ENCODE measurements around the gene ACBD4. TPM values are rescaled to one million over a fixed set of nuclear protein-coding genes. Genes with fewer than 3 reads are reported as not detected.

The ACBD4 gene
- total RNA-seq, 4 donors from 2014 or later = 5.1 to 23.4 (median 9.5) TPM

DNA sequence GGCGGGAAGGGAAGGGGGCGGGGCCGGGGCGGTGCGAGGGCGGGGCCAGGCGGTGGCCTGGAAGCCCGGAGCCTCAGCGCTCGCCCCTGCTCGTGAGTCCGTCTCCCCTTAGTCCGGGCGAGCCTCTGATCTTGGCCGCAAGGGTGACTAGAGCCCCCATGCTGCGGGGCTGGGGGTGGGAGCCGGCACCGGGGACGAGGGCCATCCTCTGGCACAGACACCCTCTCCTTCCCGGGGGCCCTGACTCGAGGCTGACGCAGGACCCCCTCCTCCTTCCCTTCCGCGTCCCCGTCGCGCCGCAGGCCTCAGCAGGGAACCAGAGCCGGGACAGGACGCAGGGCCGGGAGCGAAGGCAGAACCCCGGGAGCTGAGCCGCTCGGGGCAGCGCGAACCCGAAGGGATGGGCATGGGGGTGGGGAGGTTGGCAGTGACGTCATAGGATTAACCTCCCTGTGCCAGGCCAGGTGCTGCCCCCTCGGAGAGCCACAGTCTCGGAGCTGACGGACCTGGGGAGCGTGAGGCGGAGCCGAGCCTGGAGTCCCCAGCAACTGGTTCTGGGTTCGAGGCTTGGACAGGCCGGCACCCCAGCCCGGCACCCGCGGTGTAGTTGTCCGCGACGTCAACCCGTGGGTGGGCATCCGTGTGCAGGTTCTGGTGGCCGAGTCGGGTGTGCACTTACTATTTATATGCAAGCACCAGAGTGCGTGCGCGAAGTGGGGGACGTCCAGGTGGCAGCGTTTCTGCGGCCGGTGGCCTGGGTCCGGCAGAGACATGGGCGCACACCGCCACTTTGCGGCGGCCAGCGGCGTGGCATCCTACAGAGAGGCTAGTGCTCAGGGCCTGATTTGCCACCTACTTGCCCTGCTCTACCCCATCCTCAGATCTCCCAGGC lies 2.7 kb upstream of the ACBD4 start:
- TF ChIP-seq, protein P1, sequence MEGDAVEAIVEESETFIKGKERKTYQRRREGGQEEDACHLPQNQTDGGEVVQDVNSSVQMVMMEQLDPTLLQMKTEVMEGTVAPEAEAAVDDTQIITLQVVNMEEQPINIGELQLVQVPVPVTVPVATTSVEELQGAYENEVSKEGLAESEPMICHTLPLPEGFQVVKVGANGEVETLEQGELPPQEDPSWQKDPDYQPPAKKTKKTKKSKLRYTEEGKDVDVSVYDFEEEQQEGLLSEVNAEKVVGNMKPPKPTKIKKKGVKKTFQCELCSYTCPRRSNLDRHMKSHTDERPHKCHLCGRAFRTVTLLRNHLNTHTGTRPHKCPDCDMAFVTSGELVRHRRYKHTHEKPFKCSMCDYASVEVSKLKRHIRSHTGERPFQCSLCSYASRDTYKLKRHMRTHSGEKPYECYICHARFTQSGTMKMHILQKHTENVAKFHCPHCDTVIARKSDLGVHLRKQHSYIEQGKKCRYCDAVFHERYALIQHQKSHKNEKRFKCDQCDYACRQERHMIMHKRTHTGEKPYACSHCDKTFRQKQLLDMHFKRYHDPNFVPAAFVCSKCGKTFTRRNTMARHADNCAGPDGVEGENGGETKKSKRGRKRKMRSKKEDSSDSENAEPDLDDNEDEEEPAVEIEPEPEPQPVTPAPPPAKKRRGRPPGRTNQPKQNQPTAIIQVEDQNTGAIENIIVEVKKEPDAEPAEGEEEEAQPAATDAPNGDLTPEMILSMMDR (IDR thresholded peaks at IDR 0.05; ENCODE audit: low read depth) = no peak

DNA sequence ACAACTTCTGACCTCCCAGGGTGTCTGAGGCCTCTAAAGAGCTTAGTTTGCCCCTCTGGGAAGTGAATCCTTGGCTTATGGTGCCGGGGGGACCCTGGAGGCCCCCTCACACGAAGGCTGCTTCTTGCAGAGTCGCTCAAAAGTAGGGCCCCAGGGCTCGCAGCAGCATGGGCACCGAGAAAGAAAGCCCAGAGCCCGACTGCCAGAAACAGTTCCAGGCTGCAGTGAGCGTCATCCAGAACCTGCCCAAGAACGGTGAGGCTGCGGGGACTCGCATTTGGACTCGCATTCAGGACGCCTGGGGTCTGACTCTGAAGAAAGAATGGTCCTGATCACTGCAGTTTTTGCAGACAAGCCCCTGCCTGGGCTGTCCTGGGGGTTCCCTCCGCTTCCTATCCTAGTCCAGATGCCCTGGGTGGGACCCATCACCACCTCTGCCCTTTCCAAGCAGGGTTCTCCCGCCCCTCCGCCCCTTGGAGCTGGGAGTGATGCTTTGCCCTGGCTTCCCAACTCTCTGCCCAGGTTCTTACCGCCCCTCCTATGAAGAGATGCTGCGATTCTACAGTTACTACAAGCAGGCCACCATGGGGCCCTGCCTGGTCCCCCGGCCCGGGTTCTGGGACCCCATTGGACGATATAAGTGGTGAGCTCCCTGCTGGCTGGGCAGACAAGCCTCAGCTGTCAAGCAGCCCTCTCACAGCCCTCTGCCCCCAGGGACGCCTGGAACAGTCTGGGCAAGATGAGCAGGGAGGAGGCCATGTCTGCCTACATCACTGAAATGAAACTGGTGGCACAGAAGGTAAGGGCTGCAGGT lies 698 bp downstream of the ACBD4 start:
- TF ChIP-seq, protein P1 (IDR thresholded peaks at IDR 0.05; ENCODE audit: low read depth) = no peak

DNA sequence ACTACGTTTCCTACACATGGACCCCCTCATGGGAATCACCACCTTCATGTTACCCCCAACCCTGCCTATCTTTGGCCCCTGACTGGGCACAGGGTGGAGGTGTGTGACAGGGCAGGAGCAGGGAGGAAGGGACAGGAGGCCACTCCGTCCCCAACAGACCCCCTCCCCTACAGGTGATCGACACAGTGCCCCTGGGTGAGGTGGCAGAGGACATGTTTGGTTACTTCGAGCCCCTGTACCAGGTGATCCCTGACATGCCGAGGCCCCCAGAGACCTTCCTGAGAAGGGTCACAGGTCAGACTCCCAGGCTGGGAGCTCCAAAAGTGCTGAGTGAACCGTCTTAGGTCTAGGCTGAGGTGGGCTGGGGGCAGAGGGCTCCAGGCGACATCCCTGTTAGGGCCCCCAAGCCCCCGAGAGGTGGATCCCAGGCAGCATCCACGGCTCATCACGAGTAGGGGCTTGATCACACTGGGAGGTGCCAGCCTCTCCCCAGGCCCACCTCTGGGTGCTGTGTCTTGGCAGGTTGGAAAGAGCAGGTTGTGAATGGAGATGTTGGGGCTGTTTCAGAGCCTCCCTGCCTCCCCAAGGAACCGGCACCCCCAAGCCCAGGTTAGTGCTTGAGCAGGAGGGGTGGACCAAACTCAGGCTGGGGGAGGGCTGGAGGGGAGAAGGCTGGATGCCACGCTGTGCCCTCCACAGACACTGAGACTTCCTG lies 1.5 kb downstream of the ACBD4 start:
- TF ChIP-seq, protein P1 (IDR thresholded peaks at IDR 0.05; ENCODE audit: low read depth) = no peak

DNA sequence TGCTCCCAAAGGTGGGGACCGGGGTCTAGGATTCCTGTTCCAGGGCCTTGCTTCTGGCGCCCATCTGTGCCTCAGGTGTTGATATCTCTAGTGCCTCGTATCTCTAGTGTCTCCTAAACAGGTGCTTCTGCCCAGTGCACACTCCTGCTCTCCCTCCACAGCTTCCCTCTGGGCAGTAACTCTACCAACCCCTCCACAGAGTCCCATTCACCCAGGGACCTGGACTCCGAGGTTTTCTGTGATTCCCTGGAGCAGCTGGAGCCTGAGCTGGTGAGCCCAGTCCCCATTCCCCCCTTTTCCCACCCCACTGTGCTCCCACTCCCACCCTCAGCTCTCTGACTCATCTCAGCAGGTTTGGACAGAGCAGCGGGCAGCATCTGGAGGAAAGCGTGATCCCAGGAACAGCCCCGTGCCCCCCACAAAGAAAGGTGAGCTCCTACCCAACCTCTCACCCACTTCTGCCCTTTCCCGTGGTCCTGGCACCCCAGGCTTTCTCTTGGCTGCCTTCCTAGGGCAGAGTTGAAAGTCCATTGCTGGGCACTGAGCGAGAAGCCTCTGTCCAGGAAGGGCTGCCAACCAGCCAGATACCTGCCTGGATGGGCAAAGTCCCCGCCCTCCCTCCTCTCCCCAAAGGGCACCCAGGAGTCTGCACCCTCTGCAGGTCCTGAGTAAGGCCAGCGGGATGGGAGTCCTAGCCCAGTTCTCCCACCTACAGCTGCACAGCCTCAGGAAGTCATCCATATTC lies 2.2 kb downstream of the ACBD4 start:
- TF ChIP-seq, protein P1 (IDR thresholded peaks at IDR 0.05; ENCODE audit: low read depth) = no peak

DNA sequence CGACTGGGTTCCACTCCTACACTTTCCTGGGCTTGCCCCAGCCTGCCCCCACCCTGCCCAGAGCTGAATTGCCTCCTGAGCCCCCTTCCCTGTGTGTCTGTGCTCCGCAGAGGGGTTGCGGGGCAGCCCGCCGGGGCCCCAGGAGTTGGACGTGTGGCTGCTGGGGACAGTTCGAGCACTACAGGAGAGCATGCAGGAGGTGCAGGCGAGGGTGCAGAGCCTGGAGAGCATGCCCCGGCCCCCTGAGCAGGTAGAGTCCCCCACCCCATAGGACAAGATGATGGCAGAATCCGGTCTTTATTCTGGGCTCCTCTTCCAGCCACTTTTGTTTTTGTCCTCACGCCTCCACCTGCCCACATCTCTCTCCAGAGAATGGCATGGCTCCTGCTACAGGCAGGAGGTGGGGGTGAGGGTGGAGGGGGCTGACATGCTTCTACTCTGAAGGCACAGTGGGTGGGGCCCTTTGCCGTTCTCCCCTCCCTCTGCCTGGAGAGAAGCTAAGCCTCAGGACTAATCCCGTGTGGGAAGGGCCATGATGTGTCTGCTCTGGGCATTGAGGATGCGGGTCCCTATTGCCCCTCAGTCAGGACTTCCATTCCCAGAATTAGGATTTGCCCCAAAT lies 3.5 kb downstream of the ACBD4 start:
- TF ChIP-seq, protein P1 (IDR thresholded peaks at IDR 0.05; ENCODE audit: low read depth) = no peak

DNA sequence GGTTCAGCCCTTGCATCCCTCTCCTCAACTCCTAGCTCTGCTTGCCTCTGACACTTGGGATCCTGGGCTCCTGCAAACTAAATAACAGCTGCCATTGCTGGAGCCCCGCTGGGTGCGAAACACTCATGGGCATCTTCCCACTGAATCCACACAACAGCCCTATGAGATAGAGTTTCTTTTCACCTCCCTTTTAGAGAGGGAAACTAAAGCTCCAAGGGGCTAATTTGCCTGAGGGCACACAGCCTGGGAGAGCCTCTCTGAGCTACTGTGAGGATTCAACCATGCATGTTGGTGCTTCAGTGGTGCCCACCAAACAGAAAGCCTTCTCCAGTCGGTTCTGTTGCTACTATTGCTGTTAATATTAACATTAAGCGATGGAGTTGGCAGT lies 4.0 kb downstream of the ACBD4 start:
- TF ChIP-seq, protein P1 (IDR thresholded peaks at IDR 0.05; ENCODE audit: low read depth) = no peak

All from subcutaneous adipose tissue (tissue), 4 donors.